Subcutaneous adipose tissue (tissue), 4 donors: ENCODE data around the gene UNK. TPM values are rescaled to one million over a fixed set of nuclear protein-coding genes. Genes with fewer than 3 reads are reported as not detected.

Source experiments
- CTCF ChIP-seq: fragments of 450-650 bp; IDR thresholded peaks from one replicate; pipeline ENCODE4 v1.5.1; 2016; ENCODE audit warnings: low read depth, mild to moderate bottlenecking, control low read depth, antibody characterized with exemption, moderate library complexity
- total RNA-seq, 4 donors: library from RNA; depleted of rRNA; stranded (reverse); fragments of >200 nt; gene quantifications; one replicate each; pipeline ENCODE4 v1.1.0, GENCODE V29; 2016

Gene UNK
- total RNA-seq, 4 donors from 2014 or later, result 21.8 to 42.1 (median 29.7) TPM

GRCh38 chr17:75807861-75808260 lies 23.3 kb downstream of the UNK start:
- TF ChIP-seq CTCF, result no peak

DNA sequence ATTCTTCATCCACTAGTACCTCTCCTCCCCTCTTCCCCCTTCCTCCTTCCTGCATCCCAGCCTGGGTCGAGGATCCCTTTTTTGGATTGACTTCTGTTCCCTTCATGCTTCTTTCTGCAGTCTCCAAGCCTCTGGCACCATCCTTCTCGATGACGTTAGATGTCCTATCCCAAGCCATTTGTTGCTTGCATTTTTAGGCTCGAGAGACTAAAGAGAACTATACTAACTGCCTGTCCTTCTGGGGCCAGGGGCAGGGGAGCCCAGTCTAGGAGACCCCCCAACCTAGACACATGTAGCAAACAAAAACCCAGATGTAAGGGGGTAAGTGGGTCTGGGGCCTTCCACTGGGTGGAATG lies 23.9 kb downstream of the UNK start:
- TF ChIP-seq CTCF, result no peak

- no peak for TF ChIP-seq CTCF
Observed at GRCh38 chr17:75808905-75809621, 24.5 kb downstream of the UNK start.

DNA sequence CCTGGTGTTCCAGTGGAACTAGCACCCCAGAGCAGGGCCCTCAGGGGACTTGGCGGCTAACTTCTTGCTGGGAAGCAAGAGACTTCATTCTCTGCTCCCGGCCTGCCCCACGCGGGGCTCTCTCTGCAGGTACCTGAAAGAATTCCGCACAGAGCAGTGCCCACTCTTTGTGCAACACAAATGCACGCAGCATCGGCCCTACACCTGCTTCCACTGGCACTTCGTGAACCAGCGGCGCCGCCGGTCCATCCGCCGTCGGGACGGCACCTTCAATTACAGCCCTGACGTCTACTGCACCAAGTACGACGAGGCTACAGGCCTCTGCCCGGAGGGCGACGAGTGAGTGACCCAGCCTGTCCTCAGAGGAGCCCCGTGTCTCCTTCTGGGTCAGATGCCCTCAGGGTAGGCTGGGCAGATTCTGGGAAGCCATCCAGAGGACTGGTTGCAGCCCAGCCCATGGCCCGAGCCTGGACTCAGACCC lies 25.1 kb downstream of the UNK start:
- TF ChIP-seq CTCF, result no peak

DNA sequence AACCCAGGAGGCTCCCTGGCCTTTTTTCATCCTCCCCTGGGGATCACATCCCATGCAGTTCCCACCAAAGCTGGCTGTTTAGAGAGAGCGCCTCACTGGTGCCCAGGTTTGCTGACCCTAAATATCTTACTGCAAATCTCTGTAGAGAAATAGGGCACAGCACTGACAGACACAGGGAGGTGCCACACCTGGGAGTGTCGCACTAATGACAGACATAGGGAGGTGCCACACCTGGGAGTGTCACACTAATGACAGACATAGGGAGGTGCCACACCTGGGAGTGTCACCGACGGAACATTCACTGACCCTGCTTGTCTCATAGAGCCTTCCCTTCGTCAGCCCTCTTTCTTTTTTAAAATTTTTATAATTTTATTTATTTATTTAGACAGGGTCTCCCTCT lies 25.6 kb downstream of the UNK start:
- no peak for TF ChIP-seq CTCF

GRCh38 chr17:75811174-75811573 lies 26.6 kb downstream of the UNK start:
- no peak for TF ChIP-seq CTCF

DNA sequence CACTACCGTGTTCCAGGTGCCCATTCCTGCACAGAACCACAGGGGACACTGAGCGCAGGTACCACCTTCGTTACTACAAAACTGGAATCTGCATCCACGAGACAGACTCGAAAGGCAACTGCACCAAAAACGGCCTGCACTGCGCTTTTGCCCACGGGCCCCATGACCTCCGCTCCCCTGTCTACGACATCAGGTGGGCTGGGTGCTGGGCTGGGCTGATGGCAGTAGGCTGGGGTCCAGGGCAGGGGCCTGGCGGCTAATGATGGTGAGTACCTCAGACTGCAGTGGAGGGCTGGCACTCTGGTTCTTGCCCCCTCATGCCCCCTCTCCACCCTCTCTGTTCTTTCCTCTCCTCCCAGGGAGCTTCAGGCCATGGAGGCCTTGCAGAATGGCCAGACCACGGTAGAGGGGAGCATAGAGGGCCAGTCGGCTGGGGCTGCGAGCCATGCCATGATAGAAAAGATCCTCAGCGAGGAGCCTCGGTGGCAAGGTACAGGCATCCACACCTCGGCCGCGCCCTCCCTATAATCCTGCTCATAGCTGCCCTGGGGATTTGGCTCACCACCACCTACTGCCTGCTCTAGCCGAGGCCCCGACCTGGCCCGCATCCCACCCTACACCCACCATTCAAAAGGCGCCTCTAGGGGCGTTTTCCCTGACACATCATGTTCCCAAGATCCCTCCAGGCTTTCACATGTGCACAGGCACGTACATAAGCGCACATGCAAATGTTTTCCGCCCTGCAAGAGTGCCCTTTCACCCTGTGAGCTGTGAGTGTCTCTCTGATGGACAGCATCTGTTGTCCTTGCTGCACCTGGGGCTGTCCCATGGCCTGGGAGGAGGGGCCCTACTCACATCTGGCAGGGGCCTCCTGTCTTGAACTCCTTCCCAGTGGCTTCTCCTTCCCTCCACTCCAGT lies 27.7 kb downstream of the UNK start:
- no peak for TF ChIP-seq CTCF
